Testis (tissue), 3 donors: ENCODE results near the gene INHBE. TPM values are rescaled to one million over a fixed set of nuclear protein-coding genes. Genes with fewer than 3 reads are reported as not detected.
A peak's percentile ranks its signal among the peaks of the same experiment; 100 is the strongest.

Experiments used
- DNase-seq: peaks from one replicate; pipeline ENCODE4 v3.0.0-alpha.2; 2019
- H3K27ac ChIP-seq, 2 donors: fragments of 200-600 bp; sonication (generic); one replicate each; pipeline ENCODE4 v1.5.1; 2019
- H3K27me3 ChIP-seq: fragments of 200-600 bp; sonication (generic); one replicate; pipeline ENCODE4 v1.5.1; 2019
- H3K36me3 ChIP-seq: fragments of 200-600 bp; sonication (generic); one replicate; pipeline ENCODE4 v1.5.1; 2017; ENCODE audit warnings: low read depth; ENCODE audit errors: missing control alignments
- H3K4me1 ChIP-seq: fragments of 200-600 bp; sonication (generic); one replicate; pipeline ENCODE4 v1.5.1; 2019
- H3K4me3 ChIP-seq, 2 donors: fragments of 200-600 bp; sonication (generic); one replicate each; pipeline ENCODE4 v1.5.1; 2017 to 2019
- H3K9me3 ChIP-seq: fragments of 200-600 bp; sonication (generic); one replicate; pipeline ENCODE4 v1.5.1; 2017
- CTCF ChIP-seq, 3 experiments: fragments of 450-650 bp in 2 of 3; fragments of 200-600 bp in 1 of 3; sonication (generic) in 1 of 3; IDR thresholded peaks; one replicate each; pipeline ENCODE4 v1.5.1; 2016 to 2019; ENCODE audit warnings: antibody characterized with exemption in 3 of 3, mild to moderate bottlenecking in 2 of 3, moderate library complexity in 1 of 3
- POLR2A ChIP-seq: fragments of 450-650 bp; IDR thresholded peaks from one replicate; pipeline ENCODE4 v1.6.1; 2017; ENCODE audit warnings: antibody characterized with exemption, mild to moderate bottlenecking, moderate library complexity
- WGBS, 2 donors: methylation state at CpG; one replicate each; pipeline ENCODE4 v1.1.5; 2018; 5-methylcytosine and 5-hydroxymethylcytosine counted together
- intact Hi-C: fragments of 100-400 bp; cut with DNase I; formaldehyde crosslinking; loops from one replicate; pipeline ENCODE4 v1.15.1; 2023; ENCODE audit warnings: low total_unique reads
- polyA plus RNA-seq: library from polyadenylated mRNA; stranded (reverse); fragments of 350-450 nt; fragmentation: Illumina TruSeq; extraction: RNeasy Lipid Tissue Mini Kit (QIAGEN cat#74804); gene quantifications from one replicate; pipeline ENCODE4 v1.2.3, GENCODE V29; 2014; ENCODE audit warnings: low read depth, low replicate concordance; ENCODE audit not compliant: insufficient read depth
- total RNA-seq, 2 donors: library from RNA; depleted of rRNA; stranded (reverse); fragments of >200 nt; gene quantifications; one replicate each; pipeline ENCODE4 v1.2.3, GENCODE V29; 2016

INHBE gene
- total and polyA plus RNA-seq, 3 donors from 2014 or later, result 0.12 to 0.25 (median 0.24) TPM

- no peaks in the 10 kb centered on the region for H3K36me3 ChIP-seq
- intact Hi-C loops, result no loop called here
- peaks cover 13% of the 10 kb centered on the region for H3K4me1 ChIP-seq
- no peaks in the 10 kb centered on the region for H3K9me3 ChIP-seq
- peak; percentile 89 for DNase-seq
- no peaks in the 10 kb centered on the region for H3K27me3 ChIP-seq
- no peak overlapping the region for H3K4me3 ChIP-seq
- TF ChIP-seq CTCF (IDR thresholded peaks at IDR 0.05) (peak; percentile 90 to 92 (median 91)), POLR2A (no peak)
- 32 to 53% methylated on average over 7 of the region's 7 CpGs for WGBS, 2 donors
- no peak overlapping the region for H3K27ac ChIP-seq
These were observed 2.1 kb upstream of the INHBE start for GRCh38 chr12:57452937-57453509.

GRCh38 chr12:57454213-57454565 lies 918 bp upstream of the INHBE start:
- DNase-seq, result no peak
- Histone ChIP-seq H3K36me3 (no peaks in the 10 kb centered on the region), H3K4me3 (no peak overlapping the region), H3K27me3 (no peaks in the 10 kb centered on the region), H3K27ac (no peak overlapping the region), H3K4me1 (peaks cover 17% of the 10 kb centered on the region), H3K9me3 (no peaks in the 10 kb centered on the region)
- intact Hi-C loops, result no loop called here
- WGBS, 2 donors, result 94 to 98% methylated on average over 2 of the region's 2 CpGs
- TF ChIP-seq POLR2A, result no peak
- no peak for TF ChIP-seq CTCF (IDR thresholded peaks at IDR 0.05)

- H3K36me3 ChIP-seq, result no peaks in the 10 kb centered on the region
- WGBS, 2 donors, result 57 to 63% methylated on average over 4 to 10 of the region's 10 CpGs
- intact Hi-C loops, result no loop called here
These were observed 452 bp downstream of the INHBE start for GRCh38 chr12:57455374-57456144.

GRCh38 chr12:57456145-57456700 lies 1.1 kb downstream of the INHBE start:
- H3K4me1 ChIP-seq, result peaks cover 19% of the 10 kb centered on the region
- no peaks in the 10 kb centered on the region for H3K36me3 ChIP-seq
- no peak overlapping the region for H3K27ac ChIP-seq
- intact Hi-C loops, result no loop called here
- DNase-seq, result peak; percentile 48
- peak; percentile 10 to 44 (median 26) for TF ChIP-seq CTCF (IDR thresholded peaks at IDR 0.05)
- TF ChIP-seq POLR2A, result no peak
- no peaks in the 10 kb centered on the region for H3K27me3 ChIP-seq
- no peak overlapping the region for H3K4me3 ChIP-seq
- H3K9me3 ChIP-seq, result no peaks in the 10 kb centered on the region
- 53 to 59% methylated on average over 4 to 15 of the region's 15 CpGs for WGBS, 2 donors

More at GRCh38 chr12:57455374-57456144, 452 bp downstream of the INHBE start:
- Histone ChIP-seq H3K4me1 (peaks cover 21% of the 10 kb centered on the region), H3K27me3 (no peaks in the 10 kb centered on the region), H3K27ac (no peak overlapping the region), H3K4me3 (no peak overlapping the region), H3K9me3 (no peaks in the 10 kb centered on the region)
- TF ChIP-seq POLR2A, result no peak
- no peak for TF ChIP-seq CTCF (IDR thresholded peaks at IDR 0.05)
- DNase-seq, result no peak
